ENCODE measurements around the gene FOXC1.

The FOXC1 gene

GRCh38 chr6:1609648-1610496, at the start of gene FOXC1:
FOXC1 (plus strand) TSS chr6:1609915; CDS start chr6:1610446, 531 bp downstream.
- CTCF ChIA-PET, result interaction anchor here (1.0 to 1.5 kb wide), 4 partner anchors 13 to 1025 kb away, joined by 3 to 5 read pairs (median 3); no protein-coding TSS in a partner anchor
- peaks cover 52% of the 10 kb centered on the region for H3K4me1 Mint-ChIP-seq
- H3K4me3 Mint-ChIP-seq, result peak within 1 kb of the TSS; percentile 68
- peaks cover 6% of the 10 kb centered on the region for H3K36me3 Mint-ChIP-seq
- H3K27me3 Mint-ChIP-seq, result peaks cover 91% of the 10 kb centered on the region
- no peaks in the 10 kb centered on the region for H3K9me3 Mint-ChIP-seq
- peak within 1 kb of the TSS; percentile 83 for H3K27ac Mint-ChIP-seq
- peak; percentile 54 for DNase-seq

DNA sequence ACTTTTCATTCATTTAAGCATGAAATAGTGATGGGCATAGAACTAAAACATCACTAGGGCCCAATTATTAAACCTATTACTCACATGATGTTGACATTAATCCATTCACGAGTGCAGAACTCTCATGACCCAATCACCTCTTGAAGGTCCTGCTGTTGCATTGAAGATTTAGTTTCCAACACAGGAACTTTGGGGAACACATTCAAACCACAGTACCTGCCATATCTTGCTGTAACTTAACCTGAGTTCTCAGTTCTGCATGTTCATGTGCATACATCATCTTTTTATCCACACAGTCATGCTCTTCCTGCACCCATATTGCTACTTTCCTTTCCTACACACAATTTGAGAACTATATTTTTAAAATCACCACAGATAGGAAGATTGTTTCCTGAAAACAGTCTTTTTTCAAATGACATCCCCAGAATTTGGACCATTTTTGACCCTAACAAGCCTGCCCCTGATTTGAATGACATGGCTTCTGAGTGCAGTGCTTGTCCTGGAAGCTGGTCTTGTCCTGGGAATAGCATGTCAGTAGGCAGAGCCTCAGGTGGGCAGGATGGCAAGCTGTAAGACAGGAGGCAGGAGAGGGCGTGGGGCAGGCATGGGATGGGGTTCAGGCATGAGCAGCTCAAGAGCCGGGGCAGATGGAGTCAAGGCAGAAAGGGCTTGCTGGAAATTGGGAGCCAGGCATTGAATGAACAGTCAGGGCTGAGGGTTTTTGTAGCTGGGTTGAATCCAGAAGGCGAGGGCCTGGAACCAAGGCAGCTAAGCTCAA, 49.2 kb upstream of the FOXC1 start:
- no peak overlapping the region for H3K27ac Mint-ChIP-seq
- CTCF ChIA-PET, result interaction anchor here (2.1 to 3.6 kb wide), 2 partner anchors 8 to 36 kb away, joined by 10 to 11 read pairs; no protein-coding TSS in a partner anchor
- no peaks in the 10 kb centered on the region for H3K9me3 Mint-ChIP-seq
- H3K27me3 Mint-ChIP-seq, result peaks cover 38% of the 10 kb centered on the region
- no peak overlapping the region for H3K4me3 Mint-ChIP-seq
- peaks cover 3% of the 10 kb centered on the region for H3K4me1 Mint-ChIP-seq
- no peak for DNase-seq
- no peaks in the 10 kb centered on the region for H3K36me3 Mint-ChIP-seq

- DNase-seq, result no peak
- Mint-ChIP-seq H3K36me3 (no peaks in the 10 kb centered on the region), H3K27me3 (peaks cover 39% of the 10 kb centered on the region), H3K9me3 (no peaks in the 10 kb centered on the region), H3K4me1 (no peaks in the 10 kb centered on the region), H3K4me3 (no peak overlapping the region), H3K27ac (no peak overlapping the region)
- CTCF ChIA-PET, result interaction anchor here (2.1 to 3.6 kb wide), 2 partner anchors 9 to 37 kb away, joined by 10 to 11 read pairs; no protein-coding TSS in a partner anchor
These were observed 48.4 kb upstream of the FOXC1 start for GRCh38 chr6:1561355-1561754.

- DNase-seq, result no peak
- Mint-ChIP-seq H3K4me1 (no peaks in the 10 kb centered on the region), H3K27me3 (peaks cover 37% of the 10 kb centered on the region), H3K4me3 (no peak overlapping the region), H3K9me3 (no peaks in the 10 kb centered on the region), H3K27ac (no peak overlapping the region), H3K36me3 (no peaks in the 10 kb centered on the region)
- CTCF ChIA-PET, result interaction anchor here (2.1 to 3.6 kb wide), 2 partner anchors 10 to 38 kb away, joined by 10 to 11 read pairs; no protein-coding TSS in a partner anchor
These were observed 47.4 kb upstream of the FOXC1 start for GRCh38 chr6:1562171-1562955.

DNA sequence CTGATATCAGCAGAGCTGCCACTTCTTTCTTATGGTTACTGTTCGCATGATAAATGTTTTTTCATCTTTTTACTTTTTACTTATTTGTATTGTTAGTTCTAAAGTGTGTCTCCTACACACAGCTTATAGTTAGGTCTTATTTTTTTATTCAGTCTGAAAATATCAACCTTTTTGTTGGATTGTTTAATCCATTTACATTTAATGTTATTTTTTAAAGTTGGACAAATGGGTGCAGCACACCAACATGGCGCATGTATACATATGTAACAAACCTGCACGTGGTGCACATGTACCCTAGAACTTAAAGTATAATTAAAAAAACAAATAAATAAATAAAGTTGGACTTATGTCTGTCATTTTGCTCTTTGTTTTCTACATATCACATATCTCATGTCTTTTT, 40.3 kb upstream of the FOXC1 start:
- no peak overlapping the region for H3K27ac Mint-ChIP-seq
- peaks cover 2% of the 10 kb centered on the region for H3K36me3 Mint-ChIP-seq
- no peaks in the 10 kb centered on the region for H3K4me1 Mint-ChIP-seq
- no peak overlapping the region for H3K4me3 Mint-ChIP-seq
- H3K9me3 Mint-ChIP-seq, result peaks cover 12% of the 10 kb centered on the region
- H3K27me3 Mint-ChIP-seq, result peaks cover 22% of the 10 kb centered on the region
- DNase-seq, result no peak
- CTCF ChIA-PET, result interaction anchor here (0.9 kb wide), 1 partner anchor 17 kb away, joined by 3 read pairs; no protein-coding TSS in a partner anchor

DNA sequence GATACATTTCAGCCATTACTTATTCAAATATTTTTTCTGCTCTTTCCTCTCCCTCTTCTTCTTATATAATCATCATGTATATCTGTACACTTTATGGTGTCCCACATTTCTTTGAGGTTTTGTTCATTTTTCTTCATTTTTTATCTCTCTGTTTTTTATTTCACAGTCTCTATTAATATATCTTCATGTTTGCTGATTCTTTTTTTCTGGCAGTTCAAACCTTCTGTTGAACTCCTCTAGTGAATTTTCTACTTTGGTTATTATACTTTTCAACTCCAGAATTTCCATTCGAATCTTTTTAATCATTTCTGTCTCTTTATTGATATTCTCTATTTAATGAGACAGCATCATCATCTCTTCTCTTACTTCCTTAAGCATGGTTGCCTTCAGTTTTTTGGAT, 38.9 kb upstream of the FOXC1 start:
- H3K36me3 Mint-ChIP-seq, result peaks cover 2% of the 10 kb centered on the region
- no peak overlapping the region for H3K4me3 Mint-ChIP-seq
- no peak overlapping the region for H3K27ac Mint-ChIP-seq
- no peaks in the 10 kb centered on the region for H3K4me1 Mint-ChIP-seq
- peaks cover 16% of the 10 kb centered on the region for H3K27me3 Mint-ChIP-seq
- DNase-seq, result no peak
- H3K9me3 Mint-ChIP-seq, result peaks cover 12% of the 10 kb centered on the region
- CTCF ChIA-PET, result no interaction called here

DNA sequence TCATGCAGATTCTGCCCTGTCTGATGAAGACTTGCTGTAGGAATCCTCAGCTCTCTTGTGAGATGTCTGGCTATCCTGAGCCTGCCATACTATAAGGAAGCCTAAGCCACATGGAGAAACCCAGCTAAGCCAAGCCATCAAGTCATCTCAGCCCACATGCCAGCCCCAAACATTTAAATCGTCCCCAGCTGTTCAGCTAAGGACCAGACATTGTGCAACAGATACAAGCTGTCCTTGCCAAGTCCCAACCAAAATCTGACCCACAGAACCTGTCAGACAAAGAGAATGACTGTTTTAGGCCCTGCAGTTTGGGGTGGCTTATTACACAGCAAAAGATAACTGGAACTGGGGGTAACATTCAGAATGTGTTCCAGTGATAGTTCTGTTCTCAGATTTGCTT, 36.8 kb upstream of the FOXC1 start:
- no peak overlapping the region for H3K27ac Mint-ChIP-seq
- peaks cover 24% of the 10 kb centered on the region for H3K27me3 Mint-ChIP-seq
- CTCF ChIA-PET, result interaction anchor here (0.6 to 1.0 kb wide), 2 partner anchors 23 to 370 kb away, joined by 3 read pairs; no protein-coding TSS in a partner anchor
- no peaks in the 10 kb centered on the region for H3K4me1 Mint-ChIP-seq
- H3K36me3 Mint-ChIP-seq, result peaks cover 2% of the 10 kb centered on the region
- peaks cover 12% of the 10 kb centered on the region for H3K9me3 Mint-ChIP-seq
- no peak overlapping the region for H3K4me3 Mint-ChIP-seq
- DNase-seq, result no peak

DNA sequence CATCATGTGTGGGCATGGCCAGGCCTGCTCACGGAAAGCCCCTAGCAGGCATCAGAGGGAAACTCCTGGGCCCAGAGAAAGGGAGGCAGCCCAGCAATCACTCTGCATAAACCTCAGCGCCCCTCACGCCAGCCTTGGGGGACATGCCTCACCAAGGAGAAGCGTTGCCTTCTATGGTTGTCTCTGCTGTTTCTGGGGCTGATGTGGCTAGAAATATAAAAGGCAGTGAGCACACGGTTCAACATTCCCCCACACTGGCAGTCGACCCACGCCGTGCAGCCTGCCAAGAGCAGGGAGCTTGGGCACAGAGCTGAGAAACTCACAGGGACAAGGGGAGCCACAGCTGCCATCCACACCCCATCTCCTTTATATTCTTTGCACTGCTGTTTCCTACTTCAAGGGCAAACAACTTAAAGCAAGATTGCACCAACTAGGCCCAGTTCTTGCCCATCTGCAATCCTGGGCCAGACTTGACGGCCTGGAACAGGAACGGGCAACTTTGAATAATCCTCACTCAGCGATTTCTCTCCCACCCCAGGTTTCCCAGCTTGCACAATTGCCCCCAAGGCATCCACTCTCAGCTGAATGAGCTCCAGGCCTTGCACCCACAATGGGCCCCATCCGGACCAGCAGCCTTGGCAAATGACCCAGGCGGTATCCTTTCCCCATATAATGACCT, 35.5 kb upstream of the FOXC1 start:
- Mint-ChIP-seq H3K4me1 (no peaks in the 10 kb centered on the region), H3K36me3 (peaks cover 2% of the 10 kb centered on the region), H3K27ac (no peak overlapping the region), H3K9me3 (peaks cover 12% of the 10 kb centered on the region), H3K4me3 (no peak overlapping the region), H3K27me3 (peaks cover 24% of the 10 kb centered on the region)
- no peak for DNase-seq
- CTCF ChIA-PET, result interaction anchor here (0.6 to 1.4 kb wide), 3 partner anchors 51 to 780 kb away, joined by 3 read pairs; no protein-coding TSS in a partner anchor

- no peak for DNase-seq
- CTCF ChIA-PET, result interaction anchor here (1.0 to 1.4 kb wide), 2 partner anchors 51 to 780 kb away, joined by 3 read pairs; no protein-coding TSS in a partner anchor
- H3K4me1 Mint-ChIP-seq, result no peaks in the 10 kb centered on the region
- peaks cover 2% of the 10 kb centered on the region for H3K36me3 Mint-ChIP-seq
- H3K4me3 Mint-ChIP-seq, result no peak overlapping the region
- H3K27me3 Mint-ChIP-seq, result peaks cover 24% of the 10 kb centered on the region
- H3K27ac Mint-ChIP-seq, result no peak overlapping the region
- H3K9me3 Mint-ChIP-seq, result peaks cover 12% of the 10 kb centered on the region
These were observed 34.9 kb upstream of the FOXC1 start for GRCh38 chr6:1574890-1575209.

GRCh38 chr6:1575210-1576041, 34.3 kb upstream of the FOXC1 start:
- Mint-ChIP-seq H3K4me1 (no peaks in the 10 kb centered on the region), H3K9me3 (peaks cover 11% of the 10 kb centered on the region), H3K27ac (no peak overlapping the region), H3K36me3 (peaks cover 2% of the 10 kb centered on the region), H3K4me3 (no peak overlapping the region), H3K27me3 (peaks cover 24% of the 10 kb centered on the region)
- CTCF ChIA-PET, result interaction anchor here (1.4 kb wide), 1 partner anchor 52 kb away, joined by 3 read pairs; no protein-coding TSS in a partner anchor
- no peak for DNase-seq

DNA sequence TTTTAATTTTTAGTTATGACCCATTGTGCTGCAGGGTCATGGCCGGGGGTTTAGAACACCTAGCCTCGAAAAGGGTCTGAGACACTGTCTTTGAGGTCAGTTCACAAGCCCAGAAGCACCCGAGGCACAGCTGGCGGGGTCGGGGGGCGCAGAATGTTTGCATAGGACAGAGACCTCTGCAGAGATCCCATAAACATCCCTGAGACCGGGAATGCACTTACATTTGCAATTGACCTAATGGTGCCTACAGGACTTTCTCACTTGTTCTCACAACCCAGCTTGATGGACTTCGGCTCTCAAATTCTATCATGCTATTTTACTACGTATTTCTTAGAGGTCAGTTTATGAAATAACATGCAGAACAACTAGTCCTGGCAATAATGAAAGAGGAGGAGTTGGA, 33.5 kb upstream of the FOXC1 start:
- Mint-ChIP-seq H3K36me3 (no peaks in the 10 kb centered on the region), H3K9me3 (peaks cover 6% of the 10 kb centered on the region), H3K4me1 (no peaks in the 10 kb centered on the region), H3K27ac (no peak overlapping the region), H3K27me3 (peaks cover 19% of the 10 kb centered on the region), H3K4me3 (no peak overlapping the region)
- no peak for DNase-seq
- CTCF ChIA-PET, result no interaction called here

GRCh38 chr6:1576711-1577110, 33.0 kb upstream of the FOXC1 start:
- Mint-ChIP-seq H3K27me3 (peaks cover 18% of the 10 kb centered on the region), H3K36me3 (no peaks in the 10 kb centered on the region), H3K4me3 (no peak overlapping the region), H3K4me1 (no peaks in the 10 kb centered on the region), H3K27ac (no peak overlapping the region), H3K9me3 (peaks cover under 1% of the 10 kb centered on the region)
- no peak for DNase-seq
- CTCF ChIA-PET, result no interaction called here
